ENCODE data around the gene LYSET. TPM values are rescaled to one million over a fixed set of nuclear protein-coding genes. Genes with fewer than 3 reads are reported as not detected.

LYSET gene
- total RNA-seq, 1 donor from 2014 or later = 2.3 TPM

DNA sequence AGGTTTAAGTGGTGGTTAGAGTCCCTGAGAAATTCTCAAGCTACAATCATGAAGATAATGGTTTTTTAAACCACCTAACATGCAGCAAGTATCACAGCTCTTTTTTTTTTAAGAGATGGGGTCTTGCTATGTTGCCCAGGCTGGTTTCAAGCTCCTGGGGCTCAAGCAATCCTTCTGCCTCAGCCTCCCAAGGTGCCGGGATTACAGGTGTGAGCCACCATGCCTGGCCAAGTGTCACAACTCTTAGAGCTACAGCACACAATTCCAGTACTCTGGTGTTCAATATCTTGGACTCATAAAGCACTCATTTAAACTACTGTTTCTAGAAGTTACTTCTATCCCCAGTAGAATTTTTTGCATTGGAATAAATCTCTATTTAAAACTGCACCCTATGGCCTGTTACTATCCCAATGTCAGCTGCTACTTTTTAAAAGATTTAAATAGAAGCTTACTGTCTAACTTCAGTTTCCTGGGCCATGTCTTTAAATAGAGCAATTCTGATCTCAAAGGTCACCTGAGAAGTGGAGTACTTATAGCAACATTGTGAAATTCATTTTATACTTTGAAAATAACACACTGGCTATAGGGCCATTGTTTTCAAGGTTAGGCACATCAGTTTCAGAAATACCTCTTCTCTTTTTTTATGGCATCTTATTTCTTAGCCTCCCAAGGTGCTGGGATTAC lies 10.3 kb downstream of the LYSET start:
- no peak overlapping the region for H3K27ac ChIP-seq
- H3K4me1 ChIP-seq = no peaks in the 10 kb centered on the region
- DNase-seq (ENCODE audit: low spot score in 2 of 2) = no peak
- intact Hi-C loops (cut with DNase I) = no loop called here
- H3K36me3 ChIP-seq = no peaks in the 10 kb centered on the region
- no peak overlapping the region for H3K4me3 ChIP-seq
- no peaks in the 10 kb centered on the region for H3K27me3 ChIP-seq
- TF ChIP-seq, protein P1, sequence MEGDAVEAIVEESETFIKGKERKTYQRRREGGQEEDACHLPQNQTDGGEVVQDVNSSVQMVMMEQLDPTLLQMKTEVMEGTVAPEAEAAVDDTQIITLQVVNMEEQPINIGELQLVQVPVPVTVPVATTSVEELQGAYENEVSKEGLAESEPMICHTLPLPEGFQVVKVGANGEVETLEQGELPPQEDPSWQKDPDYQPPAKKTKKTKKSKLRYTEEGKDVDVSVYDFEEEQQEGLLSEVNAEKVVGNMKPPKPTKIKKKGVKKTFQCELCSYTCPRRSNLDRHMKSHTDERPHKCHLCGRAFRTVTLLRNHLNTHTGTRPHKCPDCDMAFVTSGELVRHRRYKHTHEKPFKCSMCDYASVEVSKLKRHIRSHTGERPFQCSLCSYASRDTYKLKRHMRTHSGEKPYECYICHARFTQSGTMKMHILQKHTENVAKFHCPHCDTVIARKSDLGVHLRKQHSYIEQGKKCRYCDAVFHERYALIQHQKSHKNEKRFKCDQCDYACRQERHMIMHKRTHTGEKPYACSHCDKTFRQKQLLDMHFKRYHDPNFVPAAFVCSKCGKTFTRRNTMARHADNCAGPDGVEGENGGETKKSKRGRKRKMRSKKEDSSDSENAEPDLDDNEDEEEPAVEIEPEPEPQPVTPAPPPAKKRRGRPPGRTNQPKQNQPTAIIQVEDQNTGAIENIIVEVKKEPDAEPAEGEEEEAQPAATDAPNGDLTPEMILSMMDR (IDR thresholded peaks at IDR 0.05) = no peak
- H3K9me3 ChIP-seq = no peaks in the 10 kb centered on the region

DNA sequence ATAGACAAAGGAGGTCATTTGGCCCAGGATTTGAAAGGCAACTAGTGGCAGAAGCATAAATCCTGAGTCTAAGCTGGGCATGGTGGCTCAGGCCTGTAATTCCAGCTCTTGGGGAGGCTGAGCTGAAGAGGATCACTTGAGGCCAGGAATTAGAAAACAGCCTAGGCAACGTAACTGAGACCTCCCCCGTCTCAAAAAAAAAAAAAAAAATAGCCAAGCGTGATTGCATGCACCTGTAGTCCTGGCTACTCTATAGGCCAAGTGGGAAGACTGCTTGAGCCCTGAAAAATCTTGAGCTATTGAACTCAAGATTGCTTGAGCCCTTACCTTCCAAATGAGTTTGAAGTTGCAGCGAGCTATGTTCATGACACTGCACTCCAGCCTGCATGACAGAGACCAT lies 13.9 kb downstream of the LYSET start:
- Histone ChIP-seq H3K9me3 (no peaks in the 10 kb centered on the region), H3K4me1 (no peaks in the 10 kb centered on the region), H3K36me3 (no peaks in the 10 kb centered on the region), H3K4me3 (no peak overlapping the region), H3K27ac (no peak overlapping the region), H3K27me3 (no peaks in the 10 kb centered on the region)
- intact Hi-C loops (cut with DNase I) = no loop called here
- DNase-seq (ENCODE audit: low spot score in 2 of 2) = no peak
- TF ChIP-seq, protein P1 (IDR thresholded peaks at IDR 0.05) = no peak

DNA sequence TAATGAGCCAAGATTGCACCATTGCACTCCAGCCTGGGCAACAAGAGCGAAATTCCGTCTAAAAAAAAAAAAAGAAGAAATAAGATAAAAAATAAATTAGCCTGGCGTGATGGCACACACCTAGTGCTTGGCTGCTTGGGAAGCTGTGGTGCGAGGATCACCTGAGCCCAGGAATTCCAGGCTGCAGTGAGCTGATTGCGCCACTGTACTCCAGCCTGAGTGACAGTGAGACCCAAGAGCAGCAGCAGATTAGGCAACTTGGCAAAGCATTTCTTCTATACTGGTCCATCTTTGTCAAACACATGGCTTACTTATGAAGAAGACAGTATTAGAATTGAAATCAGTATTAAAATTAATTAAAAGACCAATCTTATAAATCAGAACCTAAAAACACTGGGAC lies 15.4 kb downstream of the LYSET start:
- Histone ChIP-seq H3K27ac (no peak overlapping the region), H3K4me3 (no peak overlapping the region), H3K9me3 (no peaks in the 10 kb centered on the region), H3K27me3 (no peaks in the 10 kb centered on the region), H3K4me1 (no peaks in the 10 kb centered on the region), H3K36me3 (no peaks in the 10 kb centered on the region)
- DNase-seq (ENCODE audit: low spot score in 2 of 2) = no peak
- TF ChIP-seq, protein P1 (IDR thresholded peaks at IDR 0.05) = no peak
- intact Hi-C loops (cut with DNase I) = no loop called here

DNA sequence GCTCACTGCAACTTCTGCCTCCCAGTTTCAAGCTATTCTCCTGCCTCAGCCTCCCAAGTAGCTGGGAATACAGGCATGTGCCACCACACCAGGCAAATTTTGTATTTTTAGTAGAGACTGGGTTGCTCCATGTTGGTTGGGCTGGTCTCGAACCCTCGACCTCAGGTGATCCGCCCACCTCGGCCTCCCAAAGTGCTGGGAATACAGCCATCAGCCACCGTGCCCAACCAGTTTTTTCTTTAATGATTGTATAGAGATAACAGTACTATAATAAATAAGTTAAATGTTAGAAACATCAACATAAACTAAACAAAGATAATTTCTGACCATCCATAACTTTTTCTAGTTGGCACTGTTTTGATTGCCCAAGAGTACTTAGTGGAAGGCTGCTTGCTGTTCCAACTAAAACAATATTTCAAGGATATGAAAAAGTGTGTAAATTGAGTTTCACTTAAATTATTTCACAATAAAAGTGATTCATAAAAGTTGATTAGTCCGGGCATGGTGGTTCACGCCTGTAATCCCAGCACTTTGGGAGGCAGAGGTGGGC lies 16.1 kb downstream of the LYSET start:
- Histone ChIP-seq H3K9me3 (no peaks in the 10 kb centered on the region), H3K27me3 (no peaks in the 10 kb centered on the region), H3K4me3 (no peak overlapping the region), H3K27ac (no peak overlapping the region), H3K36me3 (no peaks in the 10 kb centered on the region), H3K4me1 (peaks cover 4 to 6% of the 10 kb centered on the region in 2 donors)
- DNase-seq (ENCODE audit: low spot score in 2 of 2) = no peak
- intact Hi-C loops (cut with DNase I) = no loop called here
- TF ChIP-seq, protein P1 (IDR thresholded peaks at IDR 0.05) = no peak

DNA sequence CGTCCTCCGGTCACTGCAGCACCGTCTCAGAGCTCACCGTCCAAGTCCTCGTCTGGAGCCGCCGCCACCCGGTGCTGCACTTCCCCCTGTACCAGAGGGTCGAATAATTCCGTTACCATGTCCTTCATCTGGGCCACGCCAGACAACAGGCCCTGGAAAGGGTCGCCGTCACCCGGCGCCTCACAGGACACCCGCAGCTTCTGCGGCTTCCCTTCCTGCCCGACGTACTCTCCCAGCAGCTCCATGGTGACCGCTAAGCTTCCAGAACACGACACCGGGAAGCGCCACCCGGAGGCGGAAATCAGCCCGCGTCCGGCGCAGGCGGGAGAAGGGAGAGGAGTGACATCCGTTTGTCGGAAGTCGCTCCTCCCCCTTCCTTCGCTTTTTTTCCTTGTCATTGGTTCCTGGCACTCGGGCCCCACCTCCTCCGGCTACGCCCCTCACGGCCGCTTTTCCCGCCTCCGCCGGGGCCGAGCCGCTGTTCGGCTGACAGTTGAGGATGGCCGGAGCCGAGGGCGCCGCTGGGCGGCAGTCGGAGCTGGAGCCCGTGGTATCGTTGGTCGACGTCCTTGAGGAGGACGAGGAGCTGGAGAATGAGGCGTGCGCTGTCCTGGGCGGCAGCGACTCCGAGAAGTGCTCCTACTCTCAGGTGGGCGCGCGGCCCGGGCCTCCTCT lies 21.8 kb downstream of the LYSET start, which contains the start of the genes GON7 and UBR7:
GON7 (minus strand) TSS at position 273 of the 675 bp plus-strand sequence; CDS start at position 245, 28 bp downstream.
UBR7 (plus strand) TSS at position 464 of the 675 bp plus-strand sequence; CDS start at position 500, 36 bp downstream.
- peak; percentile 78 to 97 for DNase-seq (ENCODE audit: low spot score in 2 of 2)
- no peaks in the 10 kb centered on the region for H3K27me3 ChIP-seq
- peak within 1 kb of the TSS; percentile 85 to 86 for H3K27ac ChIP-seq
- no peaks in the 10 kb centered on the region for H3K9me3 ChIP-seq
- H3K36me3 ChIP-seq = peaks cover 10% of the 10 kb centered on the region in 2 donors
- TF ChIP-seq, protein P1 (IDR thresholded peaks at IDR 0.05) = peak in 2 of 3 experiments; percentile 5 to 31
- peaks cover 8 to 11% of the 10 kb centered on the region in 2 donors for H3K4me1 ChIP-seq
- intact Hi-C loops (cut with DNase I) = loop anchor here (1.0 to 5.0 kb wide), 3 partner anchors 23 to 126 kb away; partner anchors contain the start of genes BTBD7, ITPK1 and MOAP1
- H3K4me3 ChIP-seq = peak within 1 kb of the TSS; percentile 65 to 72

Data from ascending aorta (tissue), 2 donors.